GM19328 (cell line): Measurements from ENCODE around the gene IL22RA2.
A peak's percentile ranks its signal among the peaks of the same experiment; 100 is the strongest.
"Not testable (repeated sequence)": the region's sequence is repeated elsewhere in the genome, so short reads cannot be mapped to it uniquely, and the experiment has no call there.

Experiments used
- ATAC-seq: cut with Tn5 transposase; IDR thresholded peaks from one replicate; pipeline ENCODE4 v1.9.1; 2021; ENCODE audit warnings: mild to moderate bottlenecking, moderate library complexity; ENCODE audit not compliant: unreplicated experiment

Gene IL22RA2

DNA sequence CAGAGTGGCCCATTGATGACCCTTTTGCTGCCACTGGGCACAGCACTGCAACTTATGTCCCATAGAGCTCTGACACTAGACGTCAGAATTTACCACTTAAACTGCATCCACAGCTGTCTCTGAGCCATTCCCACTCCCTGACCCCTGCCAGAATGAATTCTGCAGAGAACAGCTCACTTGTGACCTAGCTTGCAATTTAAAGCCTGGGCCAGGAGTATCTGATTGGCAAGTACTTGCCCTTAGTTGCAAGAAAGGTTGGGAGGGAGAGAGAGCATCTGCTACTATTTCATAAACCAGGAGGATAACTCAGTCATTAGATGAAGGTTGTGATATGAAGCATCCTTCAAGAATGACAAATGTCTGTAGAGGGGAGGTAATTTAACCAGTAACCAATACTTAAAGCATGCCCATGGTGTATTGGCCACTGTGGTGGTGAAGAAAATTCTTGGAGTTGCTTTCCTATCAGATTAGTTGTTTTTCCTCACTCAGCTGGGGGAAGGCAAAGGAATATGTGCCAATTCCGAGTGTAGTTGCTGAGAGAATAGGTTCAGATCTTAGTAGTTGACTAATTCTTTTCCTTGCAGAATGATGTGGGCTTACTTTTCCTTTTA, 46.5 kb downstream of the IL22RA2 start:
- ATAC-seq = no peak

DNA sequence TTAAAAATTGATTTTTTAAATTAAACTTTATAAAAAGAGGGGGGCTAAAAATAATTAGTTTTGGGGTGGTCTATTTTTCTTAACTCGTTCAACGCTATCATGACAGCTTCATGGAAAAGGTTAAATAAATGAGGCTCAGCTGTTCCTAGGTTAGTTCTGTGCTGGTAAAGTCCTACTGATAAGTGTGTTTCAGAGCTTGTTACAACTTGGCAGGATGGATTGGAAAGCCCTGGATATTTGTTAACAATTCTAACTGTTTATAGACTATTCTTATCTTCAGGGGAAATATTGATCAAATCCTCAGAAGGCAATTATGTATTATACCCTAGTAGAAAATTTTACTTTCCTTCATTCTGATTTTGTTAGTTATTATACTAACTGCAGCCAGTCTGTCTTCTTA, 50.4 kb downstream of the IL22RA2 start:
- no peak for ATAC-seq

DNA sequence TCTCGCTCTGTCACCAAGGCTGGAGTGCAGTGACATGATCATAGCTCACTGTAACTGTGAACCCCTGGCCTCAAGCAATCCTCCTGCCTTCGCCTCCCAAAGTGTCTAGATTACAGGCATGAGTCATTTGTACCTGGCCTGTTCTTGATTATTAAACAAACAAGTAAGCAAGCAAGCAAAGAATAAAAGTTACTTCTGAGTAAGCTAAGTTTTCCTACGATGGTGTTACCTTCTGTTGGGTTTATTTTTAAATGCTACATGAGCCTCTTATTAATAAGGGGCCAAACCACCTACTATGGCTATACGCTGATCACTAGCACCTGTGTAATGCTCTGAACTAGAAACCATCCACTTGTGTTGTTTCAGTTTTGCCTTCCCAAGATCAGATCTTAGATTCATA, 50.8 kb downstream of the IL22RA2 start:
- ATAC-seq = no peak

DNA sequence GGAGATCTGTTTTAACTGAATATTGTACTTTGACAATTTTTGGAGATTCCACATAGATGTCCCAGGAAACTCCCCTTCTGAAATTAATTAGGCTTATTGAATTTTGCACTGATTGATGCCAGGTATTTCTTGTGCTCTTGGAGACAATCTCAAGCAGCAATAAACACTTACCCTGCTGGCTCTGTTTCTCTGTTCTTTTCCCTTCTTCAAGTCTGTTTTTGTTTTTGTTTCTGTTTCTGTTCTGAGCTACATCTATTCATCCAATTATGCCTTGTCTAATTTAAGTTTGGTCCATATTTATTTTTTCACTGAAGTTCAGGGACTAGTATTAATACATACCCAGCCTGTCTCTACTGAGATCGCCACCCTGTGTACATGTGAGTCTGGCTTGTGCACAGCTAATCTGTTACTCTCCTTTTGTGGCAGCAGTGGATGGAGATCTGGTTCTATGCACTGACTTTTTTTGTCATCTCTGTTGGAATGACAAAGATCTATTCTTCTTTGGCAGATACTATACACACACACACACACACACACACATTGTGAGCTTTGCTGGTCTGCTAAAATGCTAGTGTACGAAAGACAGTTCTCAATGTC, 51.9 kb downstream of the IL22RA2 start:
- ATAC-seq = no peak

DNA sequence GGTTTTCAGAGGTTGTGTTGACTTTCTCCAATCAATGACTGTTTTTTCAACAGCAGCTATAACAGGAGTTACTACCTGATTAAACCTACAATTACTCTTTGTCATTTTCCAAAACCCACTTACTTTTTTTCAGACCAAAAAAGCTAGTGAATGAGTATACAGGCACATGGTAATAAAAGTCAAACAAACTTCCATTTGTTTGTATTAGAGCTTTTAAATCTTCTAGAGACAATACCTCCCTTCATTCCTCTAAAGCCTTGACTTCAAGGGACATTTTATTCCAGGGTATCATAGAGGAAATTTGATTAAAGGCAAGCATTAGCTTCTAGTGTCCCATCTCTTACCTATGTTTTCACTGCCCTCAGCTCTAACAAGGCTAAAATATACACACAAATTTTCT, 52.7 kb downstream of the IL22RA2 start:
- ATAC-seq = no peak

DNA sequence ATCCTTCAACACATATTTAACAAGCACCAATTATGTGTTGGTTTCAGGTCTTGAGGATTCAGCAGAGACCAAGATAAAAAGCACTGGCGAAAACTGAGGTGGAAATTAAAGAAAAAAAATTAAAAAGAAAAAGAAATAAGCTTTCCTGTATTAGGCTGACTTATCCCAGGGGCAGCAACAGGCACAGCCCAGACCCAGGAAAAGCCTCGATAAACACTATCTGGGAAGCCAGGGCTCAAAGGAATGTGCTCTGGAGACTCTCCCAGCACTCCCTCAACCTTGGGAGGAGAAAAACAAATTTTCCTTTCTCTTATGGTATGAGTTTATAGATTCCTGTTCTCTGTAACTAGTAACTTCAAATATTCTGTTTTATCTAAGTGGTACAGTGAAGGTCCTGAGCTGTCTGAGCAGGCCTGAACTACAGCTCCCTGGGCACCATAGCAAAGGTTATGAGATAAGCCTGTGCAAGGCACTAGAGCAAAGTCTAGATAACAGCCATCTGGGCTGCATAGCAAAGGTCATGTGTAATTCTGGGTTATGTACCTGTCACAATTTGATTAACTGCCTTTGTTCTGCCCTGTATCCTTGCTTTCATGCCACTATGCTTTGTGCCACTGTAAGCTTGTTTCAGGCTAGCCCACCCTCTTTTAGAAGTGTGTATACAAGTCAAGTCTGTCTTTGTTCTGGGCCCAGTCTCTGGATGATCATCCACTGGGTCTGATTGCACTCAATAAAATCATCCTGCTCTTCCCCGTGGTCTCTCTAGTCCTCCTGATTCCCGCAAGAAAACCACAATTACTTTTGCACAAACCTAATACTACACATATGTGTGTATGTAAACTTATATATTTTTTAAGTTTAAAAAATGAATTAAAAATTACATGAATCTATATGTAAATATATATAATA, 54.0 kb downstream of the IL22RA2 start:
- ATAC-seq = no peak

DNA sequence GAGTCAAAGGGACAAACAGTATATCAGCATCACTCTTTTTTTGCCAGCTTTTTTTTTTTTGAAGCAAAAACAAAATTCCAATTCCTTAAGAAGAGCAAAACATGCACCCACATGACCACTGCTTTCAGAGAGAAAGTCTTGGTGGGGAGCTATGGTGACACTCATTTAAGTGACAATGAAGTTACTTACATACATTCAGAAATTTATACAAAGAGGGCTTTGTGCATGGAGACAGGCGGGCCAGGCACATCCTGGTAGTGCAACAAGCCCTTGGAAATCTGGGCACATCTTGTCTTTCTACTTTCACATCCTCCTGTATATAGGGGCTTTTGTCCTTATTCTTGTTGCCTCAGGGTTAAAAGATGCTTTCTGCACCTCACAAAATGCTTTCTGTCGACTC, 55.9 kb downstream of the IL22RA2 start:
- no peak for ATAC-seq

DNA sequence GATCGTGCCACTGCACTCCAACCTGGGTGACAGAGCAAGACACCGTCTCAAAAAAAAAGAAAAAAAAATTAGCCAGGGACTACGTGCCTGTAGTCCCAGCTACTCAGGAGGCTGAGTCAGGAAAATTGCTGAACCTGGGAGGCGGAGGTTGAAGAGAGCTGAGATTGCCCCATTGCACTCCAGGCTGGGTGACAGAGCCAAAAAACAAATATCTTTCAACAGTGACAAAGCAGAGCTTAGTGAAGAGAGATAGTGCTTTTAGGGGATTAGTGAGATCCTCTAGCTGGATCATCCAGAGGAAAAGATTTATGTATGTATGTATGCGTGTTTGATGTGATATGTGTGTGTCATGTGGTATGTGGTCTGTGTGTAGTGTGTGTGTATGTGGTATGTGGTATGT, 56.6 kb downstream of the IL22RA2 start:
- no peak for ATAC-seq

DNA sequence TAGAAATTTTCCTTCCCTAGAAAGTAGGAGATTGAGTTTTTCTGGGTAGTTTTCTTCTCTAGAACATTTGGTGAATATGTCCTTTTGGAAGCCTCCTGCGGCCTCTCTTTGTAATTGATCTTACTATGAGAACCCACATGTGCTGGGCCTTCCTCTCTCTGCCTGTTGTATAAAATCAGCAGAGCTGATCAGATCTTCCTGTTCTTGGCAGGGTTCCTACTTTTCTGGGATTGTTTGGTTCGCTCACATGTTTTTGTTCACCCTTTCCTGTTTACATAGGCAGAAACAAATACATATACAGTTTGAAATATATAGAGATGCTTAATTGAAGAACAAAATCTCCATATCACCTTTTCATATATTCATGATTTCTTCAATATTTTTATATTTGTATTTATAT, 57.8 kb downstream of the IL22RA2 start:
- ATAC-seq = no peak

DNA sequence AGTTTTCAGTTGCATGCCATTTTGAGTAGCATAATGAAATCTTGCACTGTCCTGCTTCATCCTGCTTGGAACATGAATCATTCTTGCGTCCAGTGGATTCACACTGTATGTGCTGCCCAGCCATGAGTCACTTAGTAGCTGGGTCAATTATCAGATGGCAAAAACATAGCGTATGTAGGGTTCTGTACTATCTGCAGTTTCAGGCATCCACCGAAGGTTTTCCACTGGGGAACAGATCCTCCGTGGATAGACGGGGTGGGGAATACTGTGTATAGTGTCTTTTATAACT, 61.4 kb downstream of the IL22RA2 start:
- ATAC-seq = no peak

DNA sequence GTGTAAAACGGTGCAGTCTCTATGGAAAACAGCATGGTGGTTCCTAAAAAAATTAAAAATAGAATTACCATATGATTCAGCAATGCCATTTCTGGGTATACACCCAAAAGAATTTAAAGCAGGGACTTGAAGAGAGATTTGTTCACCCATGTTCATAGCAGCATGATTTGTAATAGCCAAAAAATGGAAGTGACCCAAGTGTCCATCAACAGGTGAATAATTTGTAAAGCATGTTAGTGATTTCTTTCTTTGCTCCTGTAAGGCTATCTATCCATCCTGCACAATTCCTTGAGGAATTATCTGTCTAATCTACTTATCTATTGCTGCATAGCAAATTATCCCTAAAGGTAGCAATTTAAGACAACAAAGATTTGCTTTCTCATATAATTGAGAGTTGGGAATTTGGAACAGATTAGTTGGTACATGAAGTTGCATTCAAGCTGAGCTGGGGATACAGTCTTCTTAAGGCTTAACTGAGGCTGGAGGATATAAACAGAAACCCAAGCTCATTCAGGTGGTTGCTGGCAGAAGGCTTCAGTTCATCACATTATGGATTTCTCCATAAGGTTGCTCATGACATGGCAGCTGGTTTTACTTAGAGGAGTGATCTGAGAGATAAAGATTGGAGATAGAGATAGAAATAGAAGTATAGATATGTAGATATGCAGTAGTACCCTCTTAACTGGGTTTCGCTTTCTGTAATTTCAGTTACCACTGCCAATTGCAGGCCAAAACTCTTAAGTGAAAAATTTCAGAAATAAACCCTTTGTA, 62.0 kb downstream of the IL22RA2 start:
- no peak for ATAC-seq

DNA sequence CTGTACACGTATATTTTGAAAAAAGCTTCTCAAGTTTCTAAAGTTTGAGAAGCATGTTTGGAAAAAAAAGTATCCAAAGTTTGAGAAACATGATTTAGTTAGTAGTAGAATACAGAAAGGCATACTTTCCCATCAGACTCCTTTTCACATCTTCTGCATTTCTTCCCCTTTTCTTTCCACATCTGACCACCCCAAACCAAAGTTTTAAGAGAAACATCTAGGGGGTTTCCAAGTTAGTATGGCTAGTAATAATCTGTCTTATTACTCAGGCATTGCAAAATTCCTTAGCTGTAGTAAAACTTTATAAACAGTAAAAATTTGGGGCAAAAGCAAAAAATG, 65.7 kb downstream of the IL22RA2 start:
- ATAC-seq = no peak

DNA sequence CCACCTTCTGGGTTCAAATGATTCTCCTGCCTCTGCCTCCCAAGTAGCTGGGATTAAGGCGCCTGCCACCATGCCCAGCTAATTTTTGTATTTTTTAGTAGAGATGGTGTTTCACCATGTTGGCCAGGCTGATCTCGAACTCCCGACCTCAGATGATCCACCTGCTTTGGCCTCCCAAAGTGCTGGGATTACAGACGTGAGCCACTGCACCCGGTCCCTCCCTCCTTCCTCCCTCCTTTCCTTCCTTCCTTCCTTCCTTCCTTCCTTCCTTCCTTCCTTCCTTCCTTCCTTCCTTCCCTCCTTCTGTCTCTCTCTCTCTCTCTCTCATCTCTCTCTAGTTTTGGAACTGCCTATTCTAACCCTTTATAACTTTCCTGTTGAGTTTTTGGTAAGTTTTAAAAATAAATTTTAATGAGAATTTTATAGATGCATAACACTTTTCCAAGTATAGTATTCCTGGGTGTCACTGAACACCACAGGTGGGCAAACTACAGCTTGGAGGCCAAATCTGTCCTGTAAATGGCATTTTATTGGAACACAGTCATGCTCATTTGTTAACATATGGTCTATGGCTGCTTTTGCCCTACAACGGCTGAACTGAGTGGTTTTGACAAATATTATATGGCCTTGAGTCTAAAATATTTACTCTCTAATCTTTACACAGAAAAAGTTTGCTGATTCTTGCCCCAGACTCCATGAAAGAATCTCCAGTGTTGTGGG, 66.2 kb downstream of the IL22RA2 start:
- ATAC-seq = not testable (repeated sequence)

DNA sequence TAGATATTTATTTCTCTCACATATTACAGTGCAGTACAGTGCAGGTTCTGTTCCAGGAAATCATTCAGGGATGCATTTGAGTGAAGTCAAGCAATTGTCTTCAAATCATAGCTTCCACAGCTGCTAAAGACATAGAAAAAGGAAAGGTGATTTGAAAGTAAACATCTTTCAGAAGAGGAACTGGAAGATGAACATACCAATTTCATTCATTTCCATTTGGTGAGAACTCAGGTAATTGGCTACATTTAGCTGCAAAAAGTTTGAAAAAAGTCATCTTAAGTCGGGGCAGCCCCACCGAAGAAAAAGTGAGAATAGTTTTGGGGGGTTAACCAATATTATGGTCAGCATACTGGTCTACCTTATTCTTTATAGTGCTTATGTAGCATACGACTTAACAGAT, 67.3 kb downstream of the IL22RA2 start:
- no peak for ATAC-seq

DNA sequence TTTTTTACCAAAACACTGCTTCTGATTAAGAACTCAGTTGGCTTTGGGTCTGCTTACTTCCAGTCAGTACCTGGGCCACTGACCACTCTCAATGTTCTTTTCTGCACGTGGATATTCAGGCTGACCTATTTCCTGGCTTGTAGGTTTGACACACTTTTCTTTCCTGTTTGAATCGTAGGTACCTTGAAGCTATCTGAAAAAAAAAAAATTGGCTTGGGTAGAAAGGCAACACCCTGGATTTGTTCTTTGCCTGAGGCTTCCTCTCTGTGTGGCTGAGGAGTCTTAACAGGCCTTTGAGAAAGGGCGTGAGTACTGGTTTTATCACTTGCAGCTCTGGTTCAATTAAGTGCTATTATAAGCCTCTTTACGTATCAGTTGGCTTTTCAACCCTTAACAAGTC, 68.1 kb downstream of the IL22RA2 start:
- ATAC-seq = no peak

DNA sequence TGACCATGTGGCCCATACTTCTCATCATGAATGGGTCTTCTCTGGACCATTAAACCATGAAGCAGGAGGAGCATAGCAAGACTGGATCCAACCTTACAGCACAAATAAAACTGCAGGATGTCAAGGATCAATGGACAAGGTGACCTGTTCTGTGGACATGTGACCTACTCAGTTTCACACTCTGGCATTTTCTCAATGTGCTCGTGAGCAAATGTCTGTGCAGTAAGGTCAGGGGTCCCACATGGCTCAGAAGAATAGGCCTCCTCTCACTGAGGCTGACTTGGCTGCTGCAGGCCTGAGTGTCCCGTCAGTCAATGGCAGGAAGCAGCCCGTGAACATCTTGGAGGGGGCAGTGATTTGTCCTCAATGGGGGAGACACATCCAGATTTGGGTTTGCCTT, 68.5 kb downstream of the IL22RA2 start:
- ATAC-seq = no peak

DNA sequence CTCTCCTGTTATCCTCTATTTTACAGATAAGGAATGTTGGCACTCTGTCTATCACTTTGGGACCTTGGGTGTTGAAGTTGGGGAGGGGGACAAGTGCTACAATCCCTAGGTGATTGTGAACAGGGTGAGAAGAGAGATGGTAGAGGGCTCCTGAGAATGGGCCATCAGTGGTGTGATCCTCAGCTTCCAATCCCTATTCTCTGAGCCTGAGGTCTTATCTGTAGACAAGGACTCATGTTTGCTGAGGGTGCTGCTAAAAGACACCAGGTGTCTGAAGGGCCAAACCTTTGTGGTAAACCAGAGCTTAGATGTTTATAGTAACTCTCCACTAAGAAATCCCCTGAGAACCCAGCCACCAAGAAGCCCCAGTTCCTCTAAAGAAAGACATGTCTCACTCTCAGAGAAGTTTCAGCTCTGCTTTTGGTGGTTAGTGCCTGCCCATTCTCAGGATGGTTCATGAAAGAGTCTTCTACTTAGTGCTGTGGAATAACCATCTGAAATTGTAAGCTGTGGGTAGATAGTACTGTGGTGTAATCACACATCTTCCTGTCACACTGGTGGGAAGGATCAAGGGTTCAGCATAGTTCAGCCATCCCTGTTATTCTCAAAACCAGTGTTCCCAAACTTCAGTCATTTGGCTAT, 70.5 kb downstream of the IL22RA2 start:
- ATAC-seq = peak; percentile 85

DNA sequence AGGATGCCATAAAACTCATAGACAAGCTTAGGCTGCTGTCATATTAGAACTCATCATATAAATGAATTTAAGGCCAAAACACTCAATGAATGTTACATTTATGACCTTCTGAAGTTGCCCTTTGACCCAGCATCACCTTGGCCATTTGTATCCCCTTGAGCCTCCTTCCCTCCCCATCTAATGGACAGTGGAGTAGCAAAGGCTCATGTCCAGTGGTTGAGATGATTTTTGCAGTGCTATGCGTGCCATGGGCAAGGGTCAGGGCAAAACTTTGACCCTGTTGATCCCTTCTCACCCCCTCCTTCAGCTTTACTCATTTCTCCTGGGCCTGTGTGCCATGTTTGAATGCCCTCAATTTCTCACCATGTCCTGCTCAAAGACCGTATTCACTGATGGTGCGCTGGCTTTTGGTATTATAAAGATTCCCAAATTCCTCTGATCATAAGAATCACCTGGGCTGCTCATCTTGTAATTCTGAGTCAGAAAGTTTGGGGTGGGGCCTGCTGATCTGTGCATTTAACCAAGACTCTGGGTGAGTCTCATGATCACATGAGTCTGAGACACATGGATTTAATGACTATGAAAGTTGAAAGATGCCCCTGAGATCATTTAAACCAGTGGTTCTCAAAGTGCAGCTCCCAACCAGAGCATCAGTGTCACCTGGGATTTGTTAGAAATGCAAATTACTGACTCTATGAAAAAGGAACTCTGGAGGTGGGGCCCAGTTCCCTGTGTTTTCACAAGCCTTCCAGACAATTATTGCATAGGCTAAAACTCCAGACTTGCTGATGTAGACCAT, 71.2 kb downstream of the IL22RA2 start:
- peak; percentile 24 for ATAC-seq

DNA sequence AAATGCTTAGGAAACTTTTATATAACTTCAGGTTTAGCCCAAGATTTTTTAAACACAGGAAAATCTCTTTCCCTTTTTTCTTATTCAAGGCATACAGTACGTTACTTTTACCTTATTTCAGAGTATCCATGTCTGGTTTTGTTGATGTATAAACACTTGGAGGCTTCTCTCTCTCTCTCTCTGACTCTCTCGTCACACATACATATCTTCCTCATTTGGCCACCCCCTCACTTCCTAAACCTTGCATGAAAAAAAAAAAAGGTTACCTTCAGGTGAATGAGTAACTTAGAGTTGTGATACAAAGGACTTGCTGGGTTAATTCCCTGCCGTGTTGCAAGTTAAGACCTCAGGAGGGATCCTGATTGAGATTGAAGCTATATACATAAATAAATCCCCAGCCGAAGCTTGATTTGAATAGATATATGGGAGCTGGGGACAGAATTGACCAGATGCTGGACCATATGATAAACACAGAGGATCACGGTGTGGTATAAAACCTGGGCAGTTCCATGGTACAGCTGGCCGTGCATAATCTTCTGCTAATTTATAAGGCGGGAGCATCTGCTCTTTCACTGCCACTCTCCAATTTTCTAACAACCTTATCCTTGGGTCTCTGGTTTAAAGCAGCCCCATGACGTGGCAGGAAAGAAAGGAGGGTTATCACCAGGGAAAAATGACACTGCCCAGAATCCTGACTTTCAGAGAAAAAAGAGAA, 73.6 kb downstream of the IL22RA2 start:
- no peak for ATAC-seq
